HG03108 (cell line): ENCODE measurements around the gene GULP1.
"Not testable (repeated sequence)": the region's sequence is repeated elsewhere in the genome, so short reads cannot be mapped to it uniquely, and the experiment has no call there.

Experiments used
- ATAC-seq: cut with Tn5 transposase; IDR thresholded peaks from one replicate; pipeline ENCODE4 v1.9.1; 2021; ENCODE audit warnings: moderate library complexity; ENCODE audit not compliant: unreplicated experiment

The GULP1 gene

DNA sequence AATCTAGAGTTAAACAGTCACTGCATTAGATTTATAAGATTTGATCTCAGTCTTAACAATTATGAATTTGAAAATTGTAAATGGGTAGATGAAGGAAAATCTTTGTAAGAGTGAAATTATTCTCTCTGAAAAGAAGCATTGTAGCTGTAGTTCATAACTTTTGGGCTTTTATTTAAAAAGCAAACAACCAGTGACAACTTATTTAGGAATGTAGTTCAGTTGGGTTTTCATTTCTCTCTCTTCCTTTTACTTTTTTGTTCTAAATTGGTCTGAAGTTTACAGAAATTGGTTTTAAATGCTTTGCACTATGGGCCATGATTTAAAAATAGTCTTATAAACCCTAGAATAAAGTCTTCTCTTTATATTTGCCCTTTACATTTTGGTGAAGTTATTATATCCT, 296.6 kb downstream of the GULP1 start:
- ATAC-seq: no peak

GRCh38 chr2:188596054-188596453, 304.4 kb downstream of the GULP1 start:
- ATAC-seq: no peak

DNA sequence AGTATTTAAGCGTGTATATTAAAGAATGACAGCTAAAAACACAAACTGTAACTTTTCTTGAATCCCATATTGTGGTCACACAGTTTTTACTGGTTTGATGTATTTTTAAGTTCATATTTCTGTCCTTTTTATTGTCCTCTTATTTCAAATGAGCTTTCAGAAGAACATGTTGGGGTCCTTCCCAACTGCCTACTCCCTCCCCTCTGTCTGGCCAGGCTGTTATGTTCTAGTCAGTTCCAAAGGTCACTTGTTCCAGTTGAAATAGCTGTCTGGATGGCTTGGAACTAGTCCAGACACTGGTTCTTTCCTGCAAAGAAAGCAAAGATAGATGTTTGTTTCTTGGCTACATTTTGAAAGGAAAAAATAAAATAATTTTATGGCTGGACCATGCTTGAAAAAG, 306.9 kb downstream of the GULP1 start:
- ATAC-seq: no peak

- no peak for ATAC-seq
Observed at GRCh38 chr2:188599140-188599539, 307.5 kb downstream of the GULP1 start.

DNA sequence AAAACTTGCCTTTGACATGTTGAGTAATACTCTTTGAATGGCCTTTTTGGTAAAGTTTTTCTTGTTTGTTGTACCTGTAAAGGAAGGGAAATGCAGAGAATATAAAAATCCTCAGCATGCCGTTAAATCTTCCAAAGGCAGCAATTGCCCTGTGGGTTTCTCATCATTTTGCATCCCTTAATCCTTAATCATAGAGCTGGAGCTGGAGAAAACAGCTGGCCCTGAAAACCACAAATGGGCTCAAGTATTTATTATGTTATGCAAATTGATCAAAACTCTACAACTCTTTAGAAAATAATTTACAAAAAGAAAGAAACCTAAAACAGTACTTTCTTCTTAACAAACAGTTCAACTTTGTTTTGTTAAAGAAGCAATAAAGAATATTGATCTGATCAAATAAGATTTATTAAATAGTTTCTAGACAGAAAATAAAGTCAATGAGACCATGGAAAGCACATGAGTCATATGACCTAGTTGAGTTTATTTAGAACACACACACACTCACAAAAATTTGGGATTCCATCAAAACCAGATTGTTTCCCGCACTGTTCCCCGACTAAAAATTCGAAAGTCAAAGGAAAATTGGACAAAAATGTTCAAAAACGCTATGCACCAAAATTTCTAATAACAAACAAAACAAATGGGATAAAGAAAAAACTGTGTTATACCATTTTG, 309.0 kb downstream of the GULP1 start:
- ATAC-seq: no peak

- ATAC-seq: no peak
Observed at GRCh38 chr2:188601391-188601790, 309.7 kb downstream of the GULP1 start.

DNA sequence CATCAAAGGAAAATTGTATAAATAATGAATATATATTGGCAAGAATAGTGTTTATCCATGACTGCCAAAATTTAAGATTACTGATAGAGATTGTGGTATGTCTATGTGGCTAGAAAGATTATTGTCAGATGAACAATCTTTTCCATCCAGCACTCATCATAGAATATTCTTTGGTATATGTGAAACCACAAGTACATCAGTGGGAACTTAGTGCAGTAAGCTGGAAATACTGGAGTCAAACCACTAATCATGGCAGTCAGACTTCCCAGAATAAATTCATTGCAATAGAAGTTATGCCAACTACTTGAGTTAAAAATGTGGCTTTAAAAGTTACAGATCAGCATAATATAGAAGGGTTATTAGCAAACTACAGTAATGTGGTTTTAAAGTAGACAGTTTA, 310.3 kb downstream of the GULP1 start:
- no peak for ATAC-seq

- ATAC-seq: no peak
Observed at GRCh38 chr2:188604579-188604978, 312.9 kb downstream of the GULP1 start.

DNA sequence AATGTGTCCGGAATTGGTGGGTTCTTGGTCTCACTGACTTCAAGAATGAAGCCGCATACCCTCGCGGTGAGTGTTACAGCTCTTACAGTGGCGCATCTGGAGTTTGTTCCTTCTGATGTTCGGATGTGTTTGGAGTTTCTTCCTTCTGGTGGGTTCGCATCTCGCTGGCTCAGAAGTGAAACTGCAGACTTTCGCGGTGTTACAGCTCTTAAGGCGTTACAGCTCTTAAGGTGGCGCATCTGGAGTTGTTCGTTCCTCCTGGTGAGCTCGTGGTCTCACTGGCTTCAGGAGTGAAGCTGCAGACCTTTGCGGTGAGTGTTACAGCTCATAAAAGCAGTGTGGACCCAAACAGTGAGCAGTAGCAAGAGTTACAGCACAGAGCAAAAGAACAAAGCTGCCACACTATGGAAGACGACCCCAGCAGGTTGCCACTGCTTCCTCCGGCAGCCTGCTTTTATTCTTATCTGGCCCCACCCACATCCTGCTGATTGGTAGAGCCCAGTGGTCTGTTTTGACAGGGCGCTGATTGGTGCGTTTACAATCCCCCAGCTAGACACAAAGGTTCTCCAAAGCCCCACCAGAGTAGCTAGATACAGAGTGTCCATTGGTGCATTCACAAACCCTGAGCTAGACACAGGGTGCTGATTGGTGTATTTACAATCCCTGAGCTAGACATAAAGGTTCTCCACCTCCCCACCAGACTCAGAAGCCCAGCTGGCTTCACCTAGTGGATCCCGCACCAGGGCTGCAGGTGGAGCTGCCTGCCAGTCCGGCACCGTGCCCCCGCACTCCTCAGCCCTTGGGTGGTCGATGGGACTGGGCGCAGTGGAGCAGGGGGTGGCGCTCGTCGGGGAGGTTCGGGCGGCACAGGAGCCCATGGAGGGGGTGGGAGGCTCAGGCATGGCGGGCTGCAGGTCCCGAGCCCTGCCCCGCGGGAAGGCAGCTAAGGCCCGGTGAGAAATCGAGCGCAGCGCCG, 314.2 kb downstream of the GULP1 start:
- not testable (repeated sequence) for ATAC-seq

GRCh38 chr2:188606596-188606995, 314.9 kb downstream of the GULP1 start:
- not testable (repeated sequence) for ATAC-seq

DNA sequence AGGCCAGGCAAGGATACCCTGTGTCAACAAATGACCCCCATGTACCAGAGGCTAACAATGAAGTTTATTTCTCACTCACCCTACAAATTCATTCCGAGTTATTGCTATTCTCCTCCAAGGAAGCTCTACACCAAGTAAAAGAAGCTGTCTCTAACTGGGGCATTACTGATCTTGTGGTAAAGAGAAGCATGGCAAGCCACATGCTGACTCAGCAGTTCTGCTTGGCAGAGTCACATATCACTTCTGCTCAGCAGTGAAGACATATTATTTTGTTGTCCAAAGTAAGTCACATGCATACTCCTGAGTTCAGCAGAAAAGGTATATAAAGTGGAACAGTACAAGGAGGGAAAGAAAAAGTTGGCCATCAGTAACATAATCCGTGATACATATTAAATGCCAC, 315.8 kb downstream of the GULP1 start:
- no peak for ATAC-seq

GRCh38 chr2:188609321-188610049, 317.8 kb downstream of the GULP1 start:
- ATAC-seq: no peak

GRCh38 chr2:188610050-188610444, 318.4 kb downstream of the GULP1 start:
- no peak for ATAC-seq

DNA sequence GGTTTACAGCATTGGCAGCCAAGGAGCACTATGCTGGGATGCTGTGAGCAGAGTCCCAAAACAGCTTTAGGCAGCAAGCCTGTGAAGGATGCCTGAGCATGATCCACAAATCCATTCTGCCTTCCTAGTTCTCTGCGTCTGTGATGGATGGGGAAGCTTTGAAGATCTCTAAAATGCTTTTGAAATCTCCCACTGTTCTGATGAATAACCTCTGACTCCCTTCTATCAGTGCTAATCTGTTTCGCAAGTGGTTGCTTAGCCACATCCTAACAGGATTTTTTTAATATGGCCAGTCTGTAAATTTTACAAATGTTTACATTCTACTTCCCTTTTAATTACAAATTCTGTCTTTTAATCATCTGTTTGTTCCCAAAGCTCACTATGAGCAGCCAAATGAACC, 319.2 kb downstream of the GULP1 start:
- ATAC-seq: no peak

- ATAC-seq: no peak
Observed at GRCh38 chr2:188619146-188619545, 327.5 kb downstream of the GULP1 start.

GRCh38 chr2:188620916-188621315, 329.2 kb downstream of the GULP1 start:
- ATAC-seq: no peak

- ATAC-seq: no peak
Observed at GRCh38 chr2:188622601-188623260, 331.1 kb downstream of the GULP1 start.

DNA sequence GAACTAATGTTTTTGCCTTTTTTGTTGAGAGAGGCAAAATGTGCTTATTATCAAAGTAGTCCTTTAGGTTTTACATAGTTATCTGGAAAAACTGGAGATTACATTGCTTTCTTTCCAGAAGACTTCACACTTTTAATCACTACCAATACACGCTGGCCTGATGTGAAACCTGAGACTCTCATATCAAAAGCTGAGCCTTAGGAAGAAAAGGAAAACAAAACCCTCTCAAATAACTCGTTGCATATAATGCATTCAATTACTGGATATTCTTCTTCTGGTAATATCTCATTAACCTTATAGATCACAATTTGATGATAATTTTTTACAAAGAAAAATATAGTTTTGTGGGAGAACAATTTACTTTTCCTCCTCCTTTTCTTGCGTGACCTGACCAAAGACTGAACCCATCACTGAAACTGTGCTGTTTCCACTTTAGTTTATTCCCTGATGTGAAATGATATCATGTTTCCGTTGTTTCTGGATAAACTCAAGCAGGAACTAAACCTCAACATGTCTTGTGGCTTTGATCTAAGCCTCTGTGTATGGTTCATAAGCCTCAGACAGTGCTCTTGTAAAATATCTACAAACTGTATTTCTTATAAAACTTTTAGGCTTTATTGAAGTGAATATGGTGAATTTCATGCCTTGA, 332.4 kb downstream of the GULP1 start:
- ATAC-seq: no peak

- no peak for ATAC-seq
Observed at GRCh38 chr2:188627471-188627870, 335.8 kb downstream of the GULP1 start.

DNA sequence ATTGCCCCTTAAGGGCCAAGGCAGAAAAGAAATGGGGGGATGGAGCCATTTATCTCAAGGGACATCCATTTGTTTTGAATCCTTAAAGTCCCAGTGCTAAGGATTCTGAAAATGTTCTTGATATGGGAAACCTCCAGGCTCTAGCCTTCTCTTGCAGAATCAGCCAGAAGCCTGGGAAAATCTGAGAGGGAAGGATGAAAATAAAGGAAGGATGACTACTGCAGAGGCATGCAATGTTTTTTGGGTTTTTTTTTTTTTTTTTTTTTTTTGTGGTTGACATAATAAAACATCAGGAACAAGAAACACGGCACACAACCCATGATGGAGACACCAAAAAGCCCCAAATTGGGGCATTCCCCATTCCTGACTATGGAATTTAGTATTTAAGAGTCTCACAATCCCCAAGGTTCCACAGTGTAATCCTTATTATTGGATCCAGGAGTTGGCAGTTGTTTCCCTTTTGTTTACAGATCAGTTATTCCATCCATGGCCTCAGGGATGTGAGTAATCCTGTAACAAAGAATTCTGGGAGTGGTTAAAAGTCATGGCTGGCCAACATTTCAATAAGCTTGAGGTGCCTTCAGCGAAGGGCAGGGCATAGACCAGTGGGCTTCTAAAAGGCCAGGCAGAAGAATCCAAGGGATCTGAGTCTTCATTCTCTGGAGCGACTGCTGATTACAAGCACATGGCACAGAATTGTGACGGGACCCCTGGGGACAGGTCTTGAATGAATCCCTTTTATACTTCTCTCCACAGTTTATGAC, 337.5 kb downstream of the GULP1 start:
- ATAC-seq: no peak
